Spleen (tissue), 11 donors: ENCODE data around the gene RTBDN. TPM values are rescaled to one million over a fixed set of nuclear protein-coding genes. Genes with fewer than 3 reads are reported as not detected.
A peak's percentile ranks its signal among the peaks of the same experiment; 100 is the strongest.

Source experiments
- DNase-seq: peaks from one replicate; pipeline ENCODE4 v3.0.0-alpha.2; 2020
- H3K27ac ChIP-seq, 8 donors: fragments of 200-600 bp; sonication (generic) in 7 of 8; 1 replicate in 4 of 8; 2 replicates in 4 of 8; pipeline versions ENCODE4 v1.5.0 to v1.8.0; 2016 to 2021; ENCODE audit warnings: inconsistent platforms in 4 of 8, mild to moderate bottlenecking in 4 of 8, moderate library complexity in 1 of 8
- H3K27me3 ChIP-seq, 7 donors: fragments of 200-600 bp; sonication (generic) in 6 of 7; replicated peaks in 1 of 7; 1 replicate in 4 of 7; 2 replicates in 3 of 7; pipeline versions ENCODE4 v1.5.0 to v1.8.0; 2016 to 2021; ENCODE audit warnings: inconsistent platforms in 3 of 7, mild to moderate bottlenecking in 1 of 7
- H3K36me3 ChIP-seq, 6 donors: fragments of 200-600 bp; sonication (generic) in 5 of 6; 1 replicate in 4 of 6; 2 replicates in 2 of 6; pipeline versions ENCODE4 v1.5.0 to v1.8.0; 2016 to 2021; ENCODE audit warnings: inconsistent platforms in 2 of 6
- H3K4me1 ChIP-seq, 6 donors: fragments of 200-600 bp; sonication (generic) in 5 of 6; 1 replicate in 3 of 6; 2 replicates in 3 of 6; pipeline versions ENCODE4 v1.5.0 to v1.8.0; 2016 to 2021; ENCODE audit warnings: inconsistent platforms in 3 of 6
- H3K4me3 ChIP-seq, 8 donors: fragments of 200-600 bp; sonication (generic) in 7 of 8; 1 replicate in 4 of 8; 2 replicates in 4 of 8; pipeline versions ENCODE4 v1.5.0 to v1.8.0; 2016 to 2021; ENCODE audit warnings: inconsistent platforms in 4 of 8, mild to moderate bottlenecking in 4 of 8, moderate library complexity in 2 of 8
- H3K9me3 ChIP-seq, 8 donors: fragments of 200-600 bp; sonication (generic) in 7 of 8; 1 replicate in 4 of 8; 2 replicates in 4 of 8; pipeline versions ENCODE4 v1.5.0 to v1.8.0; 2016 to 2021; ENCODE audit warnings: inconsistent platforms in 4 of 8
- CTCF ChIP-seq, 11 experiments: fragments of 200-600 bp in 7 of 11; fragments of 450-650 bp in 4 of 11; sonication (generic) in 4 of 11; IDR thresholded peaks in 8 of 11; conservative IDR thresholded peaks in 3 of 11; 1 replicate in 7 of 11; 2 replicates in 4 of 11; pipeline versions ENCODE4 v1.4.0 to v1.8.0; 2016 to 2021; ENCODE audit warnings: antibody characterized with exemption in 11 of 11, inconsistent platforms in 4 of 11, mild to moderate bottlenecking in 1 of 11
- POLR2A ChIP-seq, 3 donors: fragments of 450-650 bp; IDR thresholded peaks; one replicate each; pipeline ENCODE4 v1.5.1; 2017; ENCODE audit warnings: antibody characterized with exemption in 3 of 3, mild to moderate bottlenecking in 1 of 3
- POLR2AphosphoS5 ChIP-seq, 3 donors: sonication (generic); formaldehyde crosslinking; IDR thresholded peaks; one replicate each; pipeline ENCODE4 v1.5.1; 2017; ENCODE audit warnings: antibody characterized with exemption in 3 of 3
- WGBS, 5 donors: extraction: QIAGEN DNeasy Blood & Tissue Kit in 3 of 5; methylation state at CpG; one replicate each; pipeline versions ENCODE4 v1.1.5 to v1.1.7; 2013 to 2018; 5-methylcytosine and 5-hydroxymethylcytosine counted together
- intact Hi-C: fragments of 100-400 bp; cut with DNase I; formaldehyde crosslinking; loops from one replicate; pipeline ENCODE4 v1.15.0; 2023; ENCODE audit warnings: low total_unique reads
- polyA plus RNA-seq, 3 donors: library from polyadenylated mRNA; stranded (reverse); fragments of 200-250 nt; gene quantifications; one replicate each; pipeline ENCODE4 v1.2.1, GENCODE V29; 2013
- total RNA-seq, 7 donors: library from RNA; depleted of rRNA in 3 of 7; stranded (reverse); fragments of >200 nt in 3 of 7; fragmentation: NEBNext Ultra II Directional in 4 of 7; extraction: Animal tissue kit (Norgen Biotek cat#: 25700) in 4 of 7; gene quantifications; one replicate each; pipeline versions ENCODE4 v1.1.0 to v1.2.1, GENCODE V29; 2016 to 2021
- donor health status: healthy with polysubstance abuse.
- donor health status: DM: no; HTN: no; CAD: no; lungs with moderate emphysema.
- donor health status: DM: no; HTN: no; CAD: no.
- donor health status: Bipolar disorder and iron deficiency.
- donor health status: healthy.
- donor health status: DM: no; HTN: no; CAD: no.
- donor health status: DM: yes; HTN: yes; CAD: no.

Gene RTBDN
- total and polyA plus RNA-seq, 10 donors = not detected

GRCh38 chr19:12866416-12867119 lies 32.2 kb upstream of the RTBDN start:
- peak overlapping the region in 3 of 8 donors; percentile 39 to 72 (median 54) for H3K4me3 ChIP-seq
- peaks cover 0 to 15% (median 13%) of the 10 kb centered on the region in 6 donors for H3K4me1 ChIP-seq
- intact Hi-C loops = no loop called here
- no peak overlapping the region for H3K27ac ChIP-seq
- no peak for TF ChIP-seq POLR2AphosphoS5 (IDR thresholded peaks at IDR 0.05)
- TF ChIP-seq POLR2A (IDR thresholded peaks at IDR 0.05) = no peak
- TF ChIP-seq CTCF (IDR thresholded peaks at IDR 0.05 in 8 of 11, conservative IDR thresholded peaks at IDR 0.05 in 3 of 11) = no peak
- no peak for DNase-seq
- no peaks in the 10 kb centered on the region for H3K36me3 ChIP-seq
- H3K27me3 ChIP-seq = peaks cover 0 to 19% (median 0%) of the 10 kb centered on the region in 7 donors
- WGBS, 5 donors = 89 to 92% (median 91%) methylated on average over 29 of the region's 29 CpGs
- no peaks in the 10 kb centered on the region for H3K9me3 ChIP-seq

GRCh38 chr19:12865746-12866415 lies 31.5 kb upstream of the RTBDN start:
- no peak overlapping the region for H3K4me3 ChIP-seq
- H3K36me3 ChIP-seq = no peaks in the 10 kb centered on the region
- H3K4me1 ChIP-seq = peaks cover 0 to 15% (median 13%) of the 10 kb centered on the region in 6 donors
- peaks cover 0 to 19% (median 0%) of the 10 kb centered on the region in 7 donors for H3K27me3 ChIP-seq
- H3K27ac ChIP-seq = no peak overlapping the region
- no peaks in the 10 kb centered on the region for H3K9me3 ChIP-seq
- intact Hi-C loops = no loop called here
- WGBS, 5 donors = 84 to 91% (median 89%) methylated on average over 12 to 19 of the region's 19 CpGs
- no peak for DNase-seq
- no peak for TF ChIP-seq POLR2A (IDR thresholded peaks at IDR 0.05)
- no peak for TF ChIP-seq POLR2AphosphoS5 (IDR thresholded peaks at IDR 0.05)
- no peak for TF ChIP-seq CTCF (IDR thresholded peaks at IDR 0.05 in 8 of 11, conservative IDR thresholded peaks at IDR 0.05 in 3 of 11)

GRCh38 chr19:12864721-12865715 lies 30.6 kb upstream of the RTBDN start:
- TF ChIP-seq POLR2AphosphoS5 (IDR thresholded peaks at IDR 0.05) (no peak), POLR2A (IDR thresholded peaks at IDR 0.05) (no peak), CTCF (IDR thresholded peaks at IDR 0.05 in 8 of 11, conservative IDR thresholded peaks at IDR 0.05 in 3 of 11) (no peak)
- intact Hi-C loops = no loop called here
- Histone ChIP-seq H3K36me3 (no peaks in the 10 kb centered on the region), H3K27me3 (peaks cover 0 to 19% (median 0%) of the 10 kb centered on the region in 7 donors), H3K27ac (no peak overlapping the region), H3K4me1 (peaks cover 0 to 15% (median 13%) of the 10 kb centered on the region in 6 donors), H3K9me3 (no peaks in the 10 kb centered on the region), H3K4me3 (no peak overlapping the region)
- WGBS, 5 donors = 87 to 91% (median 90%) methylated on average over 33 to 34 of the region's 34 CpGs
- DNase-seq = no peak
